ENCODE data around the gene CD96.

The CD96 gene

GRCh38 chr3:111588527-111588926, 46.5 kb downstream of the CD96 start:
- Histone ChIP-seq H4K91ac (ENCODE audit: low read depth, low read length, poor library complexity) (no peak overlapping the region), H3K4me3 (ENCODE audit: low read length in 2 of 2) (no peak overlapping the region), H2AK5ac (ENCODE audit: low read depth, low read length) (no peak overlapping the region), H3K79me1 (ENCODE audit: low read depth, low read length) (no peaks in the 10 kb centered on the region), H3K9ac (ENCODE audit: low read depth, low read length, poor library complexity) (no peak overlapping the region), H3K23ac (ENCODE audit: low read depth, low read length, poor library complexity) (no peak overlapping the region), H3K4me2 (ENCODE audit: insufficient read depth, low read length, poor library complexity, severe bottlenecking) (no peak overlapping the region), H3K27me3 (ENCODE audit: control insufficient read depth in 3 of 3, insufficient read depth in 3 of 3, low read depth in 1 of 3, low read length in 3 of 3) (peaks cover 0 to 2% (median 0%) of the 10 kb centered on the region in 3 experiments), H3K9me3 (replicated peaks in 1 of 2; ENCODE audit: control insufficient read depth in 2 of 2, insufficient read depth in 1 of 2, low read depth in 1 of 2, low read length in 2 of 2) (no peaks in the 10 kb centered on the region), H3K14ac (ENCODE audit: low read length) (no peak overlapping the region), H3K4me1 (ENCODE audit: control insufficient read depth in 2 of 2, insufficient read depth in 1 of 2, low read depth in 1 of 2, low read length in 2 of 2) (no peaks in the 10 kb centered on the region), H2BK5ac (ENCODE audit: low read length) (no peak overlapping the region), H2AFZ (ENCODE audit: low read length) (no peak overlapping the region), H2BK12ac (ENCODE audit: low read length) (no peak overlapping the region), H3K27ac (replicated peaks; ENCODE audit: low read length) (no peak overlapping the region), H3K18ac (ENCODE audit: low read length) (no peak overlapping the region), H3K4ac (ENCODE audit: low read length) (no peak overlapping the region), H4K8ac (ENCODE audit: low read depth, low read length) (no peak overlapping the region), H3K36me3 (replicated peaks in 1 of 2; ENCODE audit: control insufficient read depth in 2 of 2, insufficient read depth in 2 of 2, low read length in 2 of 2) (no peaks in the 10 kb centered on the region), H2BK15ac (ENCODE audit: low read length) (no peak overlapping the region), H2BK120ac (ENCODE audit: low read depth, low read length) (no peak overlapping the region)
- DNase-seq (ENCODE audit: low spot score): no peak

GRCh38 chr3:111589303-111590142, 47.5 kb downstream of the CD96 start:
- H2BK12ac ChIP-seq (ENCODE audit: low read length): no peak overlapping the region
- no peak overlapping the region for H2AFZ ChIP-seq (ENCODE audit: low read length)
- no peak overlapping the region for H3K4me3 ChIP-seq (ENCODE audit: low read length in 2 of 2)
- H2AK5ac ChIP-seq (ENCODE audit: low read depth, low read length): no peak overlapping the region
- H3K27ac ChIP-seq (replicated peaks; ENCODE audit: low read length): no peak overlapping the region
- no peak for DNase-seq (ENCODE audit: low spot score)
- H3K4me1 ChIP-seq (ENCODE audit: control insufficient read depth in 2 of 2, insufficient read depth in 1 of 2, low read depth in 1 of 2, low read length in 2 of 2): no peaks in the 10 kb centered on the region
- no peak overlapping the region for H3K4me2 ChIP-seq (ENCODE audit: insufficient read depth, low read length, poor library complexity, severe bottlenecking)
- H3K4ac ChIP-seq (ENCODE audit: low read length): no peak overlapping the region
- no peak overlapping the region for H2BK5ac ChIP-seq (ENCODE audit: low read length)
- no peaks in the 10 kb centered on the region for H3K9me3 ChIP-seq (replicated peaks in 1 of 2; ENCODE audit: control insufficient read depth in 2 of 2, insufficient read depth in 1 of 2, low read depth in 1 of 2, low read length in 2 of 2)
- H3K9ac ChIP-seq (ENCODE audit: low read depth, low read length, poor library complexity): no peak overlapping the region
- H3K79me1 ChIP-seq (ENCODE audit: low read depth, low read length): no peaks in the 10 kb centered on the region
- H3K23ac ChIP-seq (ENCODE audit: low read depth, low read length, poor library complexity): no peak overlapping the region
- no peak overlapping the region for H3K18ac ChIP-seq (ENCODE audit: low read length)
- peaks cover 0 to 5% (median 0%) of the 10 kb centered on the region in 3 experiments for H3K27me3 ChIP-seq (ENCODE audit: control insufficient read depth in 3 of 3, insufficient read depth in 3 of 3, low read depth in 1 of 3, low read length in 3 of 3)
- H4K8ac ChIP-seq (ENCODE audit: low read depth, low read length): no peak overlapping the region
- H2BK15ac ChIP-seq (ENCODE audit: low read length): no peak overlapping the region
- H3K14ac ChIP-seq (ENCODE audit: low read length): no peak overlapping the region
- no CpG with 5 or more reads among the region's 2 CpGs for WGBS, 2 donors (ENCODE audit: extremely low coverage in 2 of 2, insufficient read length in 2 of 2, insufficient replicate concordance in 1 of 2)
- H2BK120ac ChIP-seq (ENCODE audit: low read depth, low read length): no peak overlapping the region
- H4K91ac ChIP-seq (ENCODE audit: low read depth, low read length, poor library complexity): no peak overlapping the region
- H3K36me3 ChIP-seq (replicated peaks in 1 of 2; ENCODE audit: control insufficient read depth in 2 of 2, insufficient read depth in 2 of 2, low read length in 2 of 2): no peaks in the 10 kb centered on the region

GRCh38 chr3:111590143-111590491, 48.1 kb downstream of the CD96 start:
- H3K9ac ChIP-seq (ENCODE audit: low read depth, low read length, poor library complexity): no peak overlapping the region
- no peak overlapping the region for H3K14ac ChIP-seq (ENCODE audit: low read length)
- no peak overlapping the region for H3K18ac ChIP-seq (ENCODE audit: low read length)
- no peak overlapping the region for H3K4ac ChIP-seq (ENCODE audit: low read length)
- no peak overlapping the region for H2BK12ac ChIP-seq (ENCODE audit: low read length)
- no peak overlapping the region for H2BK5ac ChIP-seq (ENCODE audit: low read length)
- no peak overlapping the region for H2BK15ac ChIP-seq (ENCODE audit: low read length)
- no peak overlapping the region for H4K8ac ChIP-seq (ENCODE audit: low read depth, low read length)
- no peak overlapping the region for H3K4me3 ChIP-seq (ENCODE audit: low read length in 2 of 2)
- no peak overlapping the region for H3K23ac ChIP-seq (ENCODE audit: low read depth, low read length, poor library complexity)
- DNase-seq (ENCODE audit: low spot score): no peak
- no peak overlapping the region for H3K27ac ChIP-seq (replicated peaks; ENCODE audit: low read length)
- H4K91ac ChIP-seq (ENCODE audit: low read depth, low read length, poor library complexity): no peak overlapping the region
- H2AK5ac ChIP-seq (ENCODE audit: low read depth, low read length): no peak overlapping the region
- peaks cover 0 to under 1% of the 10 kb centered on the region in 2 donors for H3K4me1 ChIP-seq (ENCODE audit: control insufficient read depth in 2 of 2, insufficient read depth in 1 of 2, low read depth in 1 of 2, low read length in 2 of 2)
- no peaks in the 10 kb centered on the region for H3K79me1 ChIP-seq (ENCODE audit: low read depth, low read length)
- H2BK120ac ChIP-seq (ENCODE audit: low read depth, low read length): no peak overlapping the region
- no CpG with 5 or more reads among the region's 1 CpG for WGBS, 2 donors (ENCODE audit: extremely low coverage in 2 of 2, insufficient read length in 2 of 2, insufficient replicate concordance in 1 of 2)
- no peaks in the 10 kb centered on the region for H3K9me3 ChIP-seq (replicated peaks in 1 of 2; ENCODE audit: control insufficient read depth in 2 of 2, insufficient read depth in 1 of 2, low read depth in 1 of 2, low read length in 2 of 2)
- H2AFZ ChIP-seq (ENCODE audit: low read length): no peak overlapping the region
- H3K4me2 ChIP-seq (ENCODE audit: insufficient read depth, low read length, poor library complexity, severe bottlenecking): no peak overlapping the region
- no peaks in the 10 kb centered on the region for H3K36me3 ChIP-seq (replicated peaks in 1 of 2; ENCODE audit: control insufficient read depth in 2 of 2, insufficient read depth in 2 of 2, low read length in 2 of 2)
- H3K27me3 ChIP-seq (ENCODE audit: control insufficient read depth in 3 of 3, insufficient read depth in 3 of 3, low read depth in 1 of 3, low read length in 3 of 3): peaks cover 0 to 5% (median 0%) of the 10 kb centered on the region in 3 experiments

GRCh38 chr3:111591555-111591954, 49.6 kb downstream of the CD96 start:
- Histone ChIP-seq H3K36me3 (replicated peaks in 1 of 2; ENCODE audit: control insufficient read depth in 2 of 2, insufficient read depth in 2 of 2, low read length in 2 of 2) (no peaks in the 10 kb centered on the region), H3K27me3 (ENCODE audit: control insufficient read depth in 3 of 3, insufficient read depth in 3 of 3, low read depth in 1 of 3, low read length in 3 of 3) (peaks cover 0 to 5% (median 0%) of the 10 kb centered on the region in 3 experiments), H2AFZ (ENCODE audit: low read length) (no peak overlapping the region), H4K8ac (ENCODE audit: low read depth, low read length) (no peak overlapping the region), H3K27ac (replicated peaks; ENCODE audit: low read length) (no peak overlapping the region), H2BK12ac (ENCODE audit: low read length) (no peak overlapping the region), H2AK5ac (ENCODE audit: low read depth, low read length) (no peak overlapping the region), H3K9me3 (replicated peaks in 1 of 2; ENCODE audit: control insufficient read depth in 2 of 2, insufficient read depth in 1 of 2, low read depth in 1 of 2, low read length in 2 of 2) (no peaks in the 10 kb centered on the region), H3K23ac (ENCODE audit: low read depth, low read length, poor library complexity) (no peak overlapping the region), H2BK5ac (ENCODE audit: low read length) (no peak overlapping the region), H2BK15ac (ENCODE audit: low read length) (no peak overlapping the region), H3K14ac (ENCODE audit: low read length) (no peak overlapping the region), H4K91ac (ENCODE audit: low read depth, low read length, poor library complexity) (no peak overlapping the region), H3K9ac (ENCODE audit: low read depth, low read length, poor library complexity) (no peak overlapping the region), H2BK120ac (ENCODE audit: low read depth, low read length) (no peak overlapping the region), H3K79me1 (ENCODE audit: low read depth, low read length) (no peaks in the 10 kb centered on the region), H3K4me1 (ENCODE audit: control insufficient read depth in 2 of 2, insufficient read depth in 1 of 2, low read depth in 1 of 2, low read length in 2 of 2) (peaks cover 0 to 2% of the 10 kb centered on the region in 2 donors), H3K4me3 (ENCODE audit: low read length in 2 of 2) (no peak overlapping the region), H3K4me2 (ENCODE audit: insufficient read depth, low read length, poor library complexity, severe bottlenecking) (no peak overlapping the region), H3K4ac (ENCODE audit: low read length) (no peak overlapping the region), H3K18ac (ENCODE audit: low read length) (no peak overlapping the region)
- no CpG with 5 or more reads among the region's 3 CpGs for WGBS, 2 donors (ENCODE audit: extremely low coverage in 2 of 2, insufficient read length in 2 of 2, insufficient replicate concordance in 1 of 2)
- no peak for DNase-seq (ENCODE audit: low spot score)
